DMS114 treated with DMSO at 0.1 percent for 48 hours (cell line): Measurements from ENCODE around the gene TRIP12.
"Not testable (repeated sequence)": the region's sequence is repeated elsewhere in the genome, so short reads cannot be mapped to it uniquely, and the experiment has no call there.

Experiments
- DNase-seq: peaks from one replicate; lab custom pipeline; 2025; ENCODE audit not compliant: unreplicated experiment; lab: John Stamatoyannopoulos, UW

The TRIP12 gene

GRCh38 chr2:229921892-229922448 lies at the start of gene TRIP12:
Gene TRIP12 (minus strand): TSS chr2:229922009. CDS start chr2:229880079, 41,930 bp downstream.
- peak; percentile 85 for DNase-seq

- DNase-seq, result no peak
Observed at GRCh38 chr2:229971298-229971790, 49.5 kb upstream of the TRIP12 start.

- DNase-seq, result no peak
Observed at GRCh38 chr2:229970406-229970805, 48.6 kb upstream of the TRIP12 start.

GRCh38 chr2:229969921-229970320 lies 48.1 kb upstream of the TRIP12 start:
- DNase-seq, result no peak

DNA sequence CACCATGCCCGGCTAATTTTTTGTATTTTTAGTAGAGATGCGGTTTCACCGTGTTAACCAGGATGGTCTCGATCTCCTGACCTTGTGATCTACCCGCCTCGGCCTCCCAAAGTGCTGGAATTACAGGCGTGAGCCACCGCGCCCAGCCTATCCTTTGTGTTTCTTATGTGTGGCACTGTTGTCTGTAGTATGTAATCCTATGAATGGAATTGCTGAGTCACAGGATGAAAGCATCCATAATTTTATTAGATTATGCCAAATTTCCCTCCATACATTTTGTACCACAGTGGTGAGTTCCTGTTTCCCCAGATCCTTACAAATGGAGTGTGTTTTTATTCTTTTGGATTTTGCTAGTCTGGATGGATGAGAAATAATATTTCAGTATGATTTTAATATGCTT lies 41.8 kb upstream of the TRIP12 start:
- DNase-seq, result not testable (repeated sequence)

- DNase-seq, result no peak
Observed at GRCh38 chr2:229956491-229956890, 34.7 kb upstream of the TRIP12 start.

- DNase-seq, result no peak
Observed at GRCh38 chr2:229955663-229956062, 33.9 kb upstream of the TRIP12 start.

DNA sequence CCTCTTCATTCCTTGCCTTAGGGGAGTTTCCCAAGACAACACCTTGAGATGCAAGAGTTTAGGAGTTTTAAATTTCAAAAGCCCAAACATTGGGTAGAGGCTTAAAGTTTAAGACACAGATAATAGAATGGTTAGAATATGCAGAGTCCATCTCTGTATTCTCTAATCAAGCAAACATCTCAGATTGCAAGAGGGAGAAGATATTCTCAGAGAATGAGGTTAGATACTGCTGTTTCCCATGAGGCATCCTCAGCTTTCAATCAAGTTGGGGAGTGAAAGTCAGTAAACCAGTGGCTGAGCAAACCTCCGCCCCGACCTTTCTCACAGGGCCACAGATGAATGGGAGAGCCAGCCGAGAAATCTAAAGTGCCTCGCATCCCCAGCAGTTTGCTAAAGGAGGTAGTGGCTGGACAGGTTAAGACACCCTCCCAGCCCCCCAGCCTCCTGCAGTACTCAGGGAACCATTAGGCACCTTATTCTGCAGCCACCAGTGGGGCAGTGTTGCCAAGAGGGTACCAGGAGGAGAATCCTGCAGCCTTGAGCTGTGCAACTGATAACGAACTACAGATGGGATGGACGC lies 30.5 kb upstream of the TRIP12 start:
- DNase-seq, result no peak

GRCh38 chr2:229947544-229947943 lies 25.7 kb upstream of the TRIP12 start:
- DNase-seq, result no peak

GRCh38 chr2:229945975-229946374 lies 24.2 kb upstream of the TRIP12 start:
- DNase-seq, result no peak

GRCh38 chr2:229943770-229944449 lies 22.1 kb upstream of the TRIP12 start:
- no peak for DNase-seq

GRCh38 chr2:229943171-229943570 lies 21.4 kb upstream of the TRIP12 start:
- no peak for DNase-seq

DNA sequence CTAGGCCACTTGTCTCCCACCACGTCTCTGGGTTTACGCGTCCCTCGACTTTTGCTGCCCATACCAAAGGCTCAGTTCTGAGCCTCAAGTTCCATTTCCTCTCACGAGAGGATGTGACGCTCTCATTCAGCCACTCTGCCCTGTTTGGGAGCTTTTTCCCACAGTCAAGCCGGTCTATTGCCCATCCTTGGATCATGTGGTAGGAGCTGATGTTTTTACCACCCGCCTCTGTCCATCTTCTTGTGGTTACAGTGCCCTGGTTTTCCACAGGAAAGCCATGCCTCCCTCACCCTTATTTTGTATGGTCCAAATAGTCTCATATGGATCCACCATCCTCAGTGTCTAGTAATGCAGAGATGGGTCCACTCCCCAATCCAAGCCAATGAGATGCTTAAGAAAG lies 20.9 kb upstream of the TRIP12 start:
- DNase-seq, result no peak

DNA sequence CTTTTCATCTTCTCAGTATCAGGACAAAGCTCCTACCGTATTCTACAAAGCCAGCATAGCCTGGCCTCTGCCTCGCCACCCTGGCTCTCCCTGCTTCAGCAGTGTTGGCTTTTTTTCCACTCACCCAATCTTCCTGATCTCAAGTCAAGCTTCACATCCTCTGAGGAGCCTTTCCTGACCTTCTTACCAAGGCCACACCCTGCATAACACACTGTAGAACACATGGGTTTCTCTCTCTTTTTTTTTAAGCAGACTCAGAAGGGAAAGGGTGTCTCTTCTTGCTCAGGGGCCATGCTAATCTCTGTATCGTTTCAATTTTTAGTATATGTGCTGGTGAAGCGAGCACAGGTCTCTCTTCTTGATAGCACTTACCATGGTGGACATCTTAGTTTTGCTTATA lies 15.7 kb upstream of the TRIP12 start:
- DNase-seq, result no peak

- DNase-seq, result no peak
Observed at GRCh38 chr2:229931241-229931640, 9.4 kb upstream of the TRIP12 start.

GRCh38 chr2:229930656-229931055 lies 8.8 kb upstream of the TRIP12 start:
- no peak for DNase-seq

DNA sequence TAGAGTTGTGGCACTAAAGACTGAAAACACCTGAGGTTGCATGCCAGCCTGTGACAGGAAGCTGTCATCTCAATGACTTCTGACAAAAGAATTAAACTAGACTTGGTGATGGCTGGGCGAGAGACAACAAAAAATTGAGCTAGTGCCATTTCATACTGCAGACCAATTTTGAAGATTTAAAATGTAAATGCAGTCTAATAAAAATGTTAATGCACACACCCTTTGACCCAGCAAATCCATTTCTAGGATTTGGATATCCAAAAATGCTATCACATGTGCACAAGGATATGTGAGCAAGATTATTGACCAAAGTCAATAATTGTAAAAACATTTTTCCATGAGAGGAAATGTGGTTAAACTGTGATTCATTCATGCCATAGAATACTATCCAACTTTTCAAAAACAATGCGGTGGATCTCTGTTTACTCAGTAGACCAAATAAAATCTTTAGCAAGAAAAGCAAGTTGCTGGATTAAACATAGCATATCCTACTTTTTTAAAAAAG lies 6.1 kb upstream of the TRIP12 start:
- DNase-seq, result no peak

DNA sequence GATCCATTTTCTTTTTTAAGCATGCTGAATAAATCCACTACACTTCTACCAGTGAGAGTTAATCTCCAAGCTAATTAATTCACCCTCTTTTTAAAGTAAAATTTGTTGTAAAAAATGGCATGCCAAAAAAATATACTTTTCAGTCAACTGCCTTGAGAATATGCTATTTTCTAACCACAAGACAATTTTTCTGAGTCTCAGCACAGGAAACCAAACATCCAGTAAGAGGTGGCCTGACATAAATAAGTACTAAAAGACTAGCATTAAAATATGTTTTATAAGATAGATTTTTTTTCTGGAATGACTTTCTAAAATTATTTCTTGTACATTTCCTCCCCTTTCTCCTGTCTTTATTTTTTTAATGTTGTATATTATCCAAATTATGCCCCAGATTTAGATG lies 3.4 kb upstream of the TRIP12 start:
- no peak for DNase-seq

DNA sequence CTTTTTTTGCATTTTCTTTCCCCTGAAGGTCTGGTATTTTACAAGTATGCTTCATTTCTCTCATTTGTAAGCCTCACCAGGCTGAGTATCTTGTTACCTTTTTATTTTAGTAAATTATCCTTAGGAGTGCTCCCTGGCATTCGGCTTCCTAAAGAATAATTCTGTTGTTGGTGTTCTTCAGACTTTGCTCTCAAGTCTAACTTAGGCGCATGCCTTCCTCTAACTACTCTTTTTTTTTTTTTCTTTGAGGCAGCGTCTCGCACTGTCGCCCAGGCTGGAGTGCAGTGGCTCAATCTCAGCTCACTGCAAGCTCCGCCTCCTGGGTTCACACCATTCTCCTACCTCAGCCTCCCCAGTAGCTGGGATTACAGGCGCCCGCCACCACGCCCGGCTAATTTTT lies 2.7 kb upstream of the TRIP12 start:
- DNase-seq, result not testable (repeated sequence)

DNA sequence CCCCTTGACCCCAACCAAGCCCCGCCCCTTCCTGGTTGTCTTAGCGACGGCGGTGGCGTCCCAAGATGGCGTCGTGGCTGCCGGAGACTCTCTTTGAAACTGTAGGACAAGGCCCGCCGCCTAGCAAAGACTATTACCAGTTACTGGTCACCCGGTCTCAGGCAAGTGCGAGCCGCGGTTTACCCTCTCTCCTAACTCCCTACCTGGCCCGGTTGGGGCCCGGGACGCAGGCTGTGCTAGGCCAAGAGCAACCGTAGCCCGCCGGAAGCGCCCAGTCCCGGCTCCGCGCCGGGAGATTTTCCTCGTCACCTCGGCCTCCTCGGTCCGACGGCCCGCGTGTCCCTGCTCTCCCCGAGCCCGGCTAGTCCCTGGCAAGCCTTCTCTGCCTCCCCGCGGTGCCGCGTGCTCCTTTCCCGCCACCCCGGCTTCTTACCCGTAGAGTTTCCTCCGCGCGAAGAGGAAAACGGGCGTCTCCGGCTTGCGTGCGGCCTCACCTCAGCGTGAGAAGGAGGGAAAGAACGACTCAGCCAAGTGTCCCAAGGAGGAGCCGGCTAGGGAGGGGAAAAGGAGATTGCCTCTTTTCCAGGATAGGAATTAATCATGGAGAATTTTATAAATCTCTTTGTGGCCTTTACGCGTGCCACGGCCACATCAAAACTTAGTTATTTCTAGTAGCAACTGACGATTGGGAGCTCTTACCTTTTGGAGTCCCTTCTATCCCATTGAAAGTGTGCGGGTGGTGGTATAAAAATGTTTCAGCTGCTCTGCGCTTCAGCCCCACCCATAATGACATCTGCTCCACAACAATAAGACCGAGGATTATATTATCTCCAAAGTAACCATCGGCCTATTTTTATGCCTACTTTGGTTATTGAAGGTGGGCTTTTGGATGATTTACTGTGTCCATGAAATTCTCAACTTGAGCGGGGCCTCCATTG lies 909 bp upstream of the TRIP12 start, which contains the start of gene FBXO36:
Gene FBXO36 (plus strand): TSS at position 55 of the 938 bp plus-strand sequence. CDS start 11 bp downstream, at position 66.
- DNase-seq, result peak; percentile 85
